WTC11 (cell line): ENCODE data around the gene ZBTB21. TPM values are rescaled to one million over a fixed set of nuclear protein-coding genes. Genes with fewer than 3 reads are reported as not detected.

Experiments used
- ARID4B ChIP-seq: sonication (generic); formaldehyde crosslinking; IDR thresholded peaks from 2 replicates; pipeline ENCODE4 v1.8.0; 2023; ENCODE audit warnings: missing genetic modification reagents, mild to moderate bottlenecking, borderline replicate concordance
- ELF4 ChIP-seq: sonication (generic); formaldehyde crosslinking; IDR thresholded peaks from 2 replicates; pipeline ENCODE4 v1.8.1; 2022; ENCODE audit warnings: low read depth, mild to moderate bottlenecking, moderate library complexity, missing genetic modification reagents
- EMX1 ChIP-seq: fragments of 250-450 bp; sonication (Bioruptor Pico); IDR thresholded peaks from 2 replicates; pipeline ENCODE4 v1.8.0; 2021; ENCODE audit warnings: mild to moderate bottlenecking
- GTF2I ChIP-seq: fragments of 250-450 bp; sonication (Bioruptor Pico); conservative IDR thresholded peaks from 2 replicates; pipeline ENCODE4 v1.4.0; 2021; ENCODE audit warnings: mild to moderate bottlenecking
- HMGA2 ChIP-seq: fragments of 250-450 bp; sonication (Bioruptor Pico); IDR thresholded peaks from 2 replicates; pipeline ENCODE4 v1.4.0; 2021; ENCODE audit warnings: mild to moderate bottlenecking, moderate library complexity
- JUN ChIP-seq: sonication (generic); formaldehyde crosslinking; IDR thresholded peaks from 2 replicates; pipeline ENCODE4 v1.8.0; 2023; ENCODE audit warnings: mild to moderate bottlenecking, missing genetic modification reagents
- MYBL2 ChIP-seq: sonication (generic); formaldehyde crosslinking; IDR thresholded peaks from 2 replicates; pipeline ENCODE4 v1.8.1; 2023; ENCODE audit warnings: mild to moderate bottlenecking, moderate library complexity, missing genetic modification reagents
- NR1H2 ChIP-seq: sonication (generic); formaldehyde crosslinking; IDR thresholded peaks from 2 replicates; pipeline ENCODE4 v1.9.0; 2021; ENCODE audit warnings: mild to moderate bottlenecking, moderate library complexity, missing genetic modification reagents
- NR2C2 ChIP-seq: sonication (generic); formaldehyde crosslinking; IDR thresholded peaks from 2 replicates; pipeline ENCODE4 v1.8.0; 2022; ENCODE audit warnings: mild to moderate bottlenecking, missing genetic modification reagents
- PRRX2 ChIP-seq: fragments of 250-450 bp; sonication (Bioruptor Pico); IDR thresholded peaks from 2 replicates; pipeline ENCODE4 v1.8.0; 2021; ENCODE audit warnings: mild to moderate bottlenecking
- SMAD3 ChIP-seq: sonication (generic); formaldehyde crosslinking; IDR thresholded peaks from 2 replicates; pipeline ENCODE4 v1.8.0; 2022; ENCODE audit warnings: missing genetic modification reagents, mild to moderate bottlenecking, borderline replicate concordance
- SMAD4 ChIP-seq: sonication (generic); formaldehyde crosslinking; IDR thresholded peaks from 2 replicates; pipeline ENCODE4 v1.8.0; 2022; ENCODE audit warnings: mild to moderate bottlenecking, missing genetic modification reagents
- SP1 ChIP-seq: sonication (generic); formaldehyde crosslinking; conservative IDR thresholded peaks from 2 replicates; pipeline ENCODE4 v1.8.1; 2022; ENCODE audit warnings: missing genetic modification reagents
- TCF7 ChIP-seq: sonication (generic); formaldehyde crosslinking; IDR thresholded peaks from 2 replicates; pipeline ENCODE4 v1.8.0; 2022; ENCODE audit warnings: mild to moderate bottlenecking, low read depth, missing genetic modification reagents, moderate library complexity
- ZBTB21 ChIP-seq: sonication (generic); formaldehyde crosslinking; IDR thresholded peaks from 2 replicates; pipeline ENCODE4 v1.8.1; 2023; ENCODE audit warnings: mild to moderate bottlenecking, missing genetic modification reagents, borderline replicate concordance
- ZNF263 ChIP-seq: sonication (generic); formaldehyde crosslinking; IDR thresholded peaks from 2 replicates; pipeline ENCODE4 v1.8.1; 2022; ENCODE audit warnings: low read depth, mild to moderate bottlenecking, moderate library complexity, missing genetic modification reagents
- ZNF281 ChIP-seq: sonication (generic); formaldehyde crosslinking; IDR thresholded peaks from 2 replicates; pipeline ENCODE4 v1.8.0; 2023; ENCODE audit warnings: mild to moderate bottlenecking, missing genetic modification reagents
- ZNF317 ChIP-seq: sonication (generic); formaldehyde crosslinking; IDR thresholded peaks from 2 replicates; pipeline ENCODE4 v1.8.1; 2023; ENCODE audit warnings: low read depth, mild to moderate bottlenecking, moderate library complexity, missing genetic modification reagents, borderline replicate concordance
- ZNF416 ChIP-seq: fragments of 250-450 bp; sonication (Bioruptor Pico); IDR thresholded peaks from 2 replicates; pipeline ENCODE4 v1.9.0; 2021; ENCODE audit warnings: mild to moderate bottlenecking, inconsistent platforms
- ZNF425 ChIP-seq: fragments of 250-450 bp; sonication (Bioruptor Pico); conservative IDR thresholded peaks from 2 replicates; pipeline ENCODE4 v1.9.0; 2021; ENCODE audit warnings: mild to moderate bottlenecking
- ZSCAN18 ChIP-seq: fragments of 250-450 bp; sonication (Bioruptor Pico); IDR thresholded peaks from 2 replicates; pipeline ENCODE4 v2.1.2; 2022; ENCODE audit warnings: mild to moderate bottlenecking, moderate library complexity
- total RNA-seq: library from RNA; stranded (reverse); gene quantifications from 3 replicates; pipeline ENCODE4 v1.2.3, GENCODE V29; 2021
- TF ChIP-seq, protein P1 (sequence below): sonication (generic); formaldehyde crosslinking; conservative IDR thresholded peaks from 2 replicates; pipeline ENCODE4 v1.8.1; 2023; ENCODE audit warnings: mild to moderate bottlenecking, low read depth, missing genetic modification reagents, moderate library complexity
- TF ChIP-seq, protein P2 (sequence below): sonication (generic); formaldehyde crosslinking; IDR thresholded peaks from 2 replicates; pipeline ENCODE4 v1.8.1; 2022; ENCODE audit warnings: low read depth, missing genetic modification reagents, borderline replicate concordance

ZBTB21 gene
- total RNA-seq, 1 experiment from 2014 or later: 13.8 TPM

DNA sequence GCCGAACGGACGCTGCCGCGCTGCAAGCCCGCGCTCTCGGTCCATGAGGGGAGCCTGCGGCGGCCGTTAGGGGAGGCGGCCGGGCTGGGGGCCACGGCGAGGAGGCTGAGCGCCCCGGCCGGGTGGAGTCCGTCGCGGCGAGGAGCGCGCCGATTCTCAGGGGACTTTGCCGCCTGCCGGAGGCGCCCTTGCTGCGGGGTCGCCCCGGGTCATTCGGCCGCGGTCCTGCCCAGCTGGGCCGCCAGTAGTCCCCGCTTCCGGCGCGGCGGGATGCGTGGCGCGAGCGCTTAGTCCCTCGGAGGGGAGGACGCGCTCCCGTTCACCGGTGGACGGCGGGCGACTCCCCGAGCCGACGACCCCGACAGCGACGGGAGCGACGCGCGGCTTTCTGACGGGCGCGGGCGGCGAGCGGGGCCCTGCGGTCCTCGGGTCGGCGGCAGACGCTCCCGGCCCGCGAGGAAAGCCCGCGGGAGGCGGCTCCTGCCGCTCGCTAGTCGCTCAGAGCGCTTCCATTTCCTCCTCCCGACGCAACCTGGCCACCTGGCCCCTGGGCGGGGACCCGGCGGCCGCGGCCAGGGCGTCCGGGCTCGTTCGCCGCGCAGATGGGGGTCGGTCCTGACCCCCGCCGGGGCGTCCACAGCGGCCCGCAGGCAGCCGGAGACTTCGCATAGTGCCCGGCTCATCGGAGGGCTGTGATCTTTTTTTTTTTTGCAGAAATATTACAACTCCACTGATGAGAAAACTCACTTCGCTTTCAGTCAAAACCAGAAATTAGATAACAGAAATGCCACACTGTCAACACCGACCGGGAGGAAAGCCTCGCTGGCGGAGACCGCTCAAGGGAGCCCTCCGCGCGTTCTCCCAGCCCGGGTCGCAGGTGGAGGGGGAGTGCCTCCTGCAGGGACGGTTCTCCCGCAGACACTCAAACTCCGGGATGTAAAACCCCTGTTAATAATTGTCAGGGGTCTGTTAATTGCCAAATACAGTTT, 641 bp upstream of the ZBTB21 start (continued):
- TF ChIP-seq PRRX2: no peak
- no peak for TF ChIP-seq NR2C2 (CRISPR knock-in tag)
- no peak for TF ChIP-seq NR1H2 (CRISPR knock-in tag)
- TF ChIP-seq SMAD4: no peak
- no peak for TF ChIP-seq ZNF425 (CRISPR knock-in tag)
- TF ChIP-seq HMGA2 (CRISPR knock-in tag): no peak
- no peak for TF ChIP-seq ZNF263 (CRISPR knock-in tag)
- TF ChIP-seq, protein P1, sequence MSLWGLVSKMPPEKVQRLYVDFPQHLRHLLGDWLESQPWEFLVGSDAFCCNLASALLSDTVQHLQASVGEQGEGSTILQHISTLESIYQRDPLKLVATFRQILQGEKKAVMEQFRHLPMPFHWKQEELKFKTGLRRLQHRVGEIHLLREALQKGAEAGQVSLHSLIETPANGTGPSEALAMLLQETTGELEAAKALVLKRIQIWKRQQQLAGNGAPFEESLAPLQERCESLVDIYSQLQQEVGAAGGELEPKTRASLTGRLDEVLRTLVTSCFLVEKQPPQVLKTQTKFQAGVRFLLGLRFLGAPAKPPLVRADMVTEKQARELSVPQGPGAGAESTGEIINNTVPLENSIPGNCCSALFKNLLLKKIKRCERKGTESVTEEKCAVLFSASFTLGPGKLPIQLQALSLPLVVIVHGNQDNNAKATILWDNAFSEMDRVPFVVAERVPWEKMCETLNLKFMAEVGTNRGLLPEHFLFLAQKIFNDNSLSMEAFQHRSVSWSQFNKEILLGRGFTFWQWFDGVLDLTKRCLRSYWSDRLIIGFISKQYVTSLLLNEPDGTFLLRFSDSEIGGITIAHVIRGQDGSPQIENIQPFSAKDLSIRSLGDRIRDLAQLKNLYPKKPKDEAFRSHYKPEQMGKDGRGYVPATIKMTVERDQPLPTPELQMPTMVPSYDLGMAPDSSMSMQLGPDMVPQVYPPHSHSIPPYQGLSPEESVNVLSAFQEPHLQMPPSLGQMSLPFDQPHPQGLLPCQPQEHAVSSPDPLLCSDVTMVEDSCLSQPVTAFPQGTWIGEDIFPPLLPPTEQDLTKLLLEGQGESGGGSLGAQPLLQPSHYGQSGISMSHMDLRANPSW (CRISPR knock-in tag): no peak
- no peak for TF ChIP-seq MYBL2 (CRISPR knock-in tag)
- no peak for TF ChIP-seq EMX1
- TF ChIP-seq ELF4 (CRISPR knock-in tag): no peak
- TF ChIP-seq SMAD3 (CRISPR knock-in tag): no peak
- no peak for TF ChIP-seq ZBTB21
- TF ChIP-seq GTF2I: no peak
- TF ChIP-seq ZSCAN18 (CRISPR knock-in tag): no peak
- TF ChIP-seq, protein P2, sequence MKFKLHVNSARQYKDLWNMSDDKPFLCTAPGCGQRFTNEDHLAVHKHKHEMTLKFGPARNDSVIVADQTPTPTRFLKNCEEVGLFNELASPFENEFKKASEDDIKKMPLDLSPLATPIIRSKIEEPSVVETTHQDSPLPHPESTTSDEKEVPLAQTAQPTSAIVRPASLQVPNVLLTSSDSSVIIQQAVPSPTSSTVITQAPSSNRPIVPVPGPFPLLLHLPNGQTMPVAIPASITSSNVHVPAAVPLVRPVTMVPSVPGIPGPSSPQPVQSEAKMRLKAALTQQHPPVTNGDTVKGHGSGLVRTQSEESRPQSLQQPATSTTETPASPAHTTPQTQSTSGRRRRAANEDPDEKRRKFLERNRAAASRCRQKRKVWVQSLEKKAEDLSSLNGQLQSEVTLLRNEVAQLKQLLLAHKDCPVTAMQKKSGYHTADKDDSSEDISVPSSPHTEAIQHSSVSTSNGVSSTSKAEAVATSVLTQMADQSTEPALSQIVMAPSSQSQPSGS (CRISPR knock-in tag): no peak
- TF ChIP-seq TCF7 (CRISPR knock-in tag): 0 out of 2 replicates have a peak, but pooled peaks have one; percentile 29
- peak; percentile 42 for TF ChIP-seq SP1
- 0 out of 2 replicates have a peak, but pooled peaks have one; percentile 43 for TF ChIP-seq ZNF317 (CRISPR knock-in tag)
- no peak for TF ChIP-seq ZNF416 (CRISPR knock-in tag)
- TF ChIP-seq JUN: no peak
- TF ChIP-seq ZNF281: no peak
- TF ChIP-seq ARID4B (CRISPR knock-in tag): 0 out of 2 replicates have a peak, but pooled peaks have one; percentile 9
